Neuronal stem cell (in vitro differentiated cells): Measurements from ENCODE around the gene ATP9B.

ENCODE experiments used
- DNase-seq: peaks from one replicate; pipeline ENCODE4 v3.0.0-alpha.2; 2013; ENCODE audit warnings: low spot score
- H2AFZ ChIP-seq: one replicate; pipeline ENCODE4 v1.6.1; 2013; ENCODE audit warnings: mild to moderate bottlenecking, low read length, inconsistent platforms
- H2AK5ac ChIP-seq: 2 replicates; pipeline ENCODE4 v1.6.1; 2013; ENCODE audit warnings: low read depth, mild to moderate bottlenecking, inconsistent platforms, low read length, moderate library complexity, mixed read lengths
- H2BK120ac ChIP-seq: 2 replicates; pipeline ENCODE4 v1.6.1; 2013; ENCODE audit warnings: low read depth, mild to moderate bottlenecking, inconsistent platforms, low read length, moderate library complexity, mixed read lengths
- H2BK12ac ChIP-seq: one replicate; pipeline ENCODE4 v1.6.1; 2013; ENCODE audit warnings: low read length, inconsistent platforms
- H2BK15ac ChIP-seq: 2 replicates; pipeline ENCODE4 v1.6.1; 2013; ENCODE audit warnings: mild to moderate bottlenecking, low read length, inconsistent platforms, mixed read lengths
- H2BK5ac ChIP-seq: one replicate; pipeline ENCODE4 v1.6.1; 2013; ENCODE audit warnings: inconsistent platforms, mild to moderate bottlenecking, low read length, moderate library complexity
- H3K14ac ChIP-seq: one replicate; pipeline ENCODE4 v1.6.1; 2013; ENCODE audit warnings: low read length, inconsistent platforms
- H3K18ac ChIP-seq: 2 replicates; pipeline ENCODE4 v1.6.1; 2013; ENCODE audit warnings: low read length, inconsistent platforms
- H3K23ac ChIP-seq: 2 replicates; pipeline ENCODE4 v1.6.1; 2013; ENCODE audit warnings: low read depth, mild to moderate bottlenecking, mixed read lengths, low read length, inconsistent platforms; ENCODE audit not compliant: poor library complexity
- H3K27ac ChIP-seq: replicated peaks from 3 replicates; pipeline ENCODE4 v1.5.1; 2013; ENCODE audit warnings: low read length, inconsistent platforms
- H3K27me3 ChIP-seq, 3 experiments: 2 replicates each; pipeline ENCODE4 v1.6.1; 2013; ENCODE audit warnings: low read length in 3 of 3, mild to moderate bottlenecking in 2 of 3, inconsistent platforms in 1 of 3, low read depth in 1 of 3, mixed read lengths in 1 of 3, moderate library complexity in 1 of 3; ENCODE audit not compliant: control insufficient read depth in 3 of 3, insufficient read depth in 3 of 3
- H3K36me3 ChIP-seq, 2 donors: replicated peaks in 1 of 2; 2 replicates each; pipeline ENCODE4 v1.6.1; 2013; ENCODE audit warnings: low read length in 2 of 2; ENCODE audit not compliant: control insufficient read depth in 2 of 2, insufficient read depth in 2 of 2
- H3K4ac ChIP-seq: 2 replicates; pipeline ENCODE4 v1.6.1; 2013; ENCODE audit warnings: inconsistent platforms, mild to moderate bottlenecking, low read length, moderate library complexity
- H3K4me1 ChIP-seq, 2 donors: 1 replicate in 1 of 2; 2 replicates in 1 of 2; pipeline ENCODE4 v1.6.1; 2013; ENCODE audit warnings: low read length in 2 of 2, low read depth in 1 of 2; ENCODE audit not compliant: control insufficient read depth in 2 of 2, insufficient read depth in 1 of 2
- H3K4me2 ChIP-seq: one replicate; pipeline ENCODE4 v1.6.1; 2013; ENCODE audit warnings: mild to moderate bottlenecking, low read length, inconsistent platforms; ENCODE audit not compliant: insufficient read depth, poor library complexity, severe bottlenecking
- H3K4me3 ChIP-seq, 2 donors: 2 replicates each; pipeline ENCODE4 v1.5.1; 2013; ENCODE audit warnings: low read length in 2 of 2, mild to moderate bottlenecking in 2 of 2, inconsistent platforms in 1 of 2, moderate library complexity in 1 of 2
- H3K79me1 ChIP-seq: one replicate; pipeline ENCODE4 v1.6.1; 2013; ENCODE audit warnings: low read depth, mild to moderate bottlenecking, inconsistent platforms, low read length, moderate library complexity
- H3K9ac ChIP-seq: one replicate; pipeline ENCODE4 v1.6.1; 2013; ENCODE audit warnings: mild to moderate bottlenecking, low read depth, low read length, inconsistent platforms; ENCODE audit not compliant: poor library complexity
- H3K9me3 ChIP-seq, 2 donors: replicated peaks in 1 of 2; 2 replicates each; pipeline versions ENCODE3 to v1.6.1; 2013; ENCODE audit warnings: low read length in 2 of 2, mild to moderate bottlenecking in 2 of 2, inconsistent platforms in 1 of 2, low read depth in 1 of 2, mixed read lengths in 1 of 2, moderate library complexity in 1 of 2; ENCODE audit not compliant: control insufficient read depth in 2 of 2, insufficient read depth in 1 of 2
- H4K8ac ChIP-seq: one replicate; pipeline ENCODE4 v1.6.1; 2013; ENCODE audit warnings: low read depth, mild to moderate bottlenecking, inconsistent platforms, low read length, moderate library complexity
- H4K91ac ChIP-seq: one replicate; pipeline ENCODE4 v1.6.1; 2013; ENCODE audit warnings: low read length, low read depth, mild to moderate bottlenecking, inconsistent platforms; ENCODE audit not compliant: poor library complexity
- WGBS, 2 donors: extraction: QIAGEN DNeasy Blood & Tissue Kit; methylation state at CpG; one replicate each; pipeline ENCODE4 v1.1.7; 2013; ENCODE audit warnings: missing lambda C conversion rate in 2 of 2, mixed read lengths in 1 of 2; ENCODE audit not compliant: insufficient read length in 2 of 2, insufficient replicate concordance in 1 of 2; ENCODE audit errors: extremely low coverage in 2 of 2; 5-methylcytosine and 5-hydroxymethylcytosine counted together

ATP9B gene

GRCh38 chr18:79300413-79300812 lies 231.2 kb downstream of the ATP9B start:
- no peak overlapping the region for H4K8ac ChIP-seq
- H3K9ac ChIP-seq: no peak overlapping the region
- no peak overlapping the region for H3K23ac ChIP-seq

GRCh38 chr18:79302120-79302519 lies 232.9 kb downstream of the ATP9B start:
- Histone ChIP-seq H3K79me1 (no peaks in the 10 kb centered on the region), H3K23ac (no peak overlapping the region), H2BK120ac (no peak overlapping the region), H3K4ac (no peak overlapping the region), H2AFZ (no peak overlapping the region), H3K27ac (no peak overlapping the region), H3K14ac (no peak overlapping the region), H3K4me3 (no peak overlapping the region), H3K9me3 (no peaks in the 10 kb centered on the region), H3K9ac (no peak overlapping the region), H2AK5ac (no peak overlapping the region), H3K36me3 (peaks cover 13 to 38% of the 10 kb centered on the region in 2 donors), H2BK5ac (no peak overlapping the region), H4K91ac (no peak overlapping the region), H2BK15ac (no peak overlapping the region), H4K8ac (no peak overlapping the region), H2BK12ac (no peak overlapping the region), H3K18ac (no peak overlapping the region), H3K4me1 (no peaks in the 10 kb centered on the region), H3K4me2 (no peak overlapping the region), H3K27me3 (no peaks in the 10 kb centered on the region)
- WGBS, 2 donors: no CpG with 5 or more reads among the region's 15 CpGs
- DNase-seq: no peak

More at GRCh38 chr18:79300413-79300812, 231.2 kb downstream of the ATP9B start:
- Histone ChIP-seq H2AFZ (no peak overlapping the region), H2AK5ac (no peak overlapping the region), H3K4me2 (no peak overlapping the region), H3K18ac (peak overlapping the region; percentile 44), H2BK15ac (no peak overlapping the region), H3K9me3 (no peaks in the 10 kb centered on the region), H3K79me1 (no peaks in the 10 kb centered on the region), H3K4me1 (no peaks in the 10 kb centered on the region), H2BK120ac (no peak overlapping the region), H3K14ac (no peak overlapping the region), H3K36me3 (peaks cover 10 to 21% of the 10 kb centered on the region in 2 donors), H3K27me3 (no peaks in the 10 kb centered on the region), H4K91ac (no peak overlapping the region), H3K4ac (no peak overlapping the region), H2BK5ac (no peak overlapping the region), H2BK12ac (no peak overlapping the region), H3K27ac (no peak overlapping the region), H3K4me3 (no peak overlapping the region)
- WGBS, 2 donors: no CpG with 5 or more reads among the region's 9 CpGs
- no peak for DNase-seq

GRCh38 chr18:79305911-79306310 lies 236.7 kb downstream of the ATP9B start:
- Histone ChIP-seq H2BK120ac (no peak overlapping the region), H3K9me3 (no peaks in the 10 kb centered on the region), H3K27ac (no peak overlapping the region), H3K4ac (no peak overlapping the region), H2BK5ac (no peak overlapping the region), H2AK5ac (no peak overlapping the region), H3K14ac (no peak overlapping the region), H3K18ac (no peak overlapping the region), H3K4me1 (no peaks in the 10 kb centered on the region), H4K8ac (no peak overlapping the region), H3K4me2 (no peak overlapping the region), H4K91ac (no peak overlapping the region), H2BK15ac (no peak overlapping the region), H3K79me1 (no peaks in the 10 kb centered on the region), H3K27me3 (no peaks in the 10 kb centered on the region), H3K4me3 (no peak overlapping the region), H2BK12ac (no peak overlapping the region), H3K36me3 (peaks cover 18 to 55% of the 10 kb centered on the region in 2 donors), H3K9ac (no peak overlapping the region), H2AFZ (no peak overlapping the region), H3K23ac (no peak overlapping the region)
- no CpG with 5 or more reads among the region's 9 CpGs for WGBS, 2 donors
- no peak for DNase-seq

GRCh38 chr18:79309614-79310358 lies 240.6 kb downstream of the ATP9B start:
- H3K23ac ChIP-seq: no peak overlapping the region
- no peak overlapping the region for H2AFZ ChIP-seq
- no peaks in the 10 kb centered on the region for H3K4me1 ChIP-seq
- H3K4me3 ChIP-seq: no peak overlapping the region
- H3K36me3 ChIP-seq: peaks cover 19 to 48% of the 10 kb centered on the region in 2 donors
- no peak overlapping the region for H2BK120ac ChIP-seq
- no peak overlapping the region for H3K27ac ChIP-seq
- no peak overlapping the region for H3K14ac ChIP-seq
- no peak overlapping the region for H4K91ac ChIP-seq
- H3K79me1 ChIP-seq: no peaks in the 10 kb centered on the region
- H2BK15ac ChIP-seq: no peak overlapping the region
- no peak overlapping the region for H4K8ac ChIP-seq
- no CpG with 5 or more reads among the region's 11 CpGs for WGBS, 2 donors
- H2BK12ac ChIP-seq: no peak overlapping the region
- H3K27me3 ChIP-seq: no peaks in the 10 kb centered on the region
- no peak overlapping the region for H2BK5ac ChIP-seq
- no peak overlapping the region for H3K9ac ChIP-seq
- H3K18ac ChIP-seq: no peak overlapping the region
- H3K4me2 ChIP-seq: no peak overlapping the region
- H3K4ac ChIP-seq: no peak overlapping the region
- no peak for DNase-seq
- no peak overlapping the region for H2AK5ac ChIP-seq
- H3K9me3 ChIP-seq: no peaks in the 10 kb centered on the region
